Esophagus muscularis mucosa (tissue), 4 donors: ENCODE measurements around the gene MID1.

Source experiments
- EP300 ChIP-seq: sonication (generic); formaldehyde crosslinking; IDR thresholded peaks from one replicate; pipeline ENCODE4 v1.6.1; 2017; ENCODE audit warnings: antibody characterized with exemption
- POLR2A ChIP-seq: fragments of 450-650 bp; IDR thresholded peaks from one replicate; pipeline ENCODE4 v1.6.1; 2017; ENCODE audit warnings: antibody characterized with exemption, moderate library complexity, mild to moderate bottlenecking, low read depth
- POLR2AphosphoS5 ChIP-seq, 2 donors: sonication (generic); formaldehyde crosslinking; IDR thresholded peaks; one replicate each; pipeline ENCODE4 v1.6.1; 2017; ENCODE audit warnings: antibody characterized with exemption in 2 of 2
- TF ChIP-seq, protein P1 (sequence below), 3 experiments: fragments of 200-600 bp in 2 of 3; fragments of 450-650 bp in 1 of 3; sonication (generic) in 2 of 3; IDR thresholded peaks; one replicate each; pipeline ENCODE4 v1.5.1; 2017 to 2019; ENCODE audit warnings: antibody characterized with exemption in 3 of 3, mild to moderate bottlenecking in 2 of 3, moderate library complexity in 1 of 3

DNA sequence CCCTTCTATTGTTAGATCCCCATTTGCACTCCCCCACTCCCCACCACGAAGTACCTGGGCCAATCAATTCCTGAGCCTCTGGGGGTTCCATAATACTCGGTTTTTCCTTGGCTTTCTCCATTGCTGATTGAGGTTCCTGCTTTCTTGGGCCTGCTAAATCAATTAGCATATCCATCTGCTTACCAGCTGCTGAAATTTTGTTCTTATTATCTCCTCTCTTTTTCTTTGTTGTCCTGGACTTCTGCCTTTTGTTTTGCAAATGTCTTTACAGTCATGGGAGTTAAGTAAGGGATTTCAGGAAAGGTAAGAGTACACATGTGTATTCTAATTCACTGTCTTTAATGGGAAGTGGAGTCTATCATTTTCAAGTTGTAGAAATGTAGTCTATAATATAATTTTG, 222.2 kb downstream of the MID1 start:
- TF ChIP-seq, protein P1, sequence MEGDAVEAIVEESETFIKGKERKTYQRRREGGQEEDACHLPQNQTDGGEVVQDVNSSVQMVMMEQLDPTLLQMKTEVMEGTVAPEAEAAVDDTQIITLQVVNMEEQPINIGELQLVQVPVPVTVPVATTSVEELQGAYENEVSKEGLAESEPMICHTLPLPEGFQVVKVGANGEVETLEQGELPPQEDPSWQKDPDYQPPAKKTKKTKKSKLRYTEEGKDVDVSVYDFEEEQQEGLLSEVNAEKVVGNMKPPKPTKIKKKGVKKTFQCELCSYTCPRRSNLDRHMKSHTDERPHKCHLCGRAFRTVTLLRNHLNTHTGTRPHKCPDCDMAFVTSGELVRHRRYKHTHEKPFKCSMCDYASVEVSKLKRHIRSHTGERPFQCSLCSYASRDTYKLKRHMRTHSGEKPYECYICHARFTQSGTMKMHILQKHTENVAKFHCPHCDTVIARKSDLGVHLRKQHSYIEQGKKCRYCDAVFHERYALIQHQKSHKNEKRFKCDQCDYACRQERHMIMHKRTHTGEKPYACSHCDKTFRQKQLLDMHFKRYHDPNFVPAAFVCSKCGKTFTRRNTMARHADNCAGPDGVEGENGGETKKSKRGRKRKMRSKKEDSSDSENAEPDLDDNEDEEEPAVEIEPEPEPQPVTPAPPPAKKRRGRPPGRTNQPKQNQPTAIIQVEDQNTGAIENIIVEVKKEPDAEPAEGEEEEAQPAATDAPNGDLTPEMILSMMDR (IDR thresholded peaks at IDR 0.05), result no peak
- TF ChIP-seq POLR2A, result no peak
- no peak for TF ChIP-seq POLR2AphosphoS5 (IDR thresholded peaks at IDR 0.05)
- TF ChIP-seq EP300, result no peak
